ENCODE results near the gene CMKLR1.

Gene CMKLR1

GRCh38 chr12:108338915-108339657 lies at the start of gene CMKLR1:
Gene CMKLR1 (minus strand): TSS chr12:108339311. CDS start chr12:108293591, 45,720 bp downstream.
- DNase-seq, result peak; percentile 34

- no peak for DNase-seq
Measured at GRCh38 chr12:108387771-108388170, 48.7 kb upstream of the CMKLR1 start.

GRCh38 chr12:108386709-108387360 lies 47.7 kb upstream of the CMKLR1 start:
- DNase-seq, result no peak

- no peak for DNase-seq
Measured at GRCh38 chr12:108382437-108382801, 43.3 kb upstream of the CMKLR1 start.

GRCh38 chr12:108381787-108382436 lies 42.8 kb upstream of the CMKLR1 start:
- peak; percentile 38 for DNase-seq

- no peak for DNase-seq
Measured at GRCh38 chr12:108380382-108380781, 41.3 kb upstream of the CMKLR1 start.

GRCh38 chr12:108379823-108380222 lies 40.7 kb upstream of the CMKLR1 start:
- no peak for DNase-seq

- DNase-seq, result no peak
Measured at GRCh38 chr12:108378926-108379325, 39.8 kb upstream of the CMKLR1 start.

GRCh38 chr12:108377260-108377659 lies 38.1 kb upstream of the CMKLR1 start:
- no peak for DNase-seq

- DNase-seq, result no peak
Measured at GRCh38 chr12:108375986-108376663, 37.0 kb upstream of the CMKLR1 start.

- no peak for DNase-seq
Measured at GRCh38 chr12:108374596-108375320, 35.6 kb upstream of the CMKLR1 start.

- DNase-seq, result no peak
Measured at GRCh38 chr12:108373111-108373510, 34.0 kb upstream of the CMKLR1 start.

- peak; percentile 10 for DNase-seq
Measured at GRCh38 chr12:108371801-108372344, 32.8 kb upstream of the CMKLR1 start.

GRCh38 chr12:108370415-108370814 lies 31.3 kb upstream of the CMKLR1 start:
- peak; percentile 50 for DNase-seq

GRCh38 chr12:108369736-108370396 lies 30.8 kb upstream of the CMKLR1 start:
- DNase-seq, result no peak

- no peak for DNase-seq
Measured at GRCh38 chr12:108368089-108368488, 29.0 kb upstream of the CMKLR1 start.

- peak; percentile 47 for DNase-seq
Measured at GRCh38 chr12:108367436-108367835, 28.3 kb upstream of the CMKLR1 start.

- no peak for DNase-seq
Measured at GRCh38 chr12:108365324-108365723, 26.2 kb upstream of the CMKLR1 start.

GRCh38 chr12:108364879-108365278 lies 25.8 kb upstream of the CMKLR1 start:
- no peak for DNase-seq

- no peak for DNase-seq
Measured at GRCh38 chr12:108363565-108363964, 24.5 kb upstream of the CMKLR1 start.

- no peak for DNase-seq
Measured at GRCh38 chr12:108363165-108363564, 24.1 kb upstream of the CMKLR1 start.

- DNase-seq, result no peak
Measured at GRCh38 chr12:108361606-108362005, 22.5 kb upstream of the CMKLR1 start.

All from hematopoietic multipotent progenitor cell treated with erythropoietin and hydrocortisone succinate and interleukin-3 and kit ligand, for 4 days (in vitro differentiated cells).